NCI-H226 (cell line): ENCODE measurements around the gene MTUS2.

Source experiments
- DNase-seq: peaks from one replicate; pipeline ENCODE4 v3.0.0-alpha.2; 2015

Gene MTUS2

GRCh38 chr13:28820099-28821051, at the start of gene MTUS2:
Gene MTUS2 (plus strand): TSS chr13:28820339.
- no peak for DNase-seq

- DNase-seq, result no peak
Observed at GRCh38 chr13:28778308-28779215, 41.6 kb upstream of the MTUS2 start.

- DNase-seq, result peak; percentile 37
Observed at GRCh38 chr13:28792992-28793391, 27.1 kb upstream of the MTUS2 start.

- no peak for DNase-seq
Observed at GRCh38 chr13:28794396-28794795, 25.7 kb upstream of the MTUS2 start.

GRCh38 chr13:28796938-28797257, 23.2 kb upstream of the MTUS2 start:
- no peak for DNase-seq

GRCh38 chr13:28805193-28805819, 14.8 kb upstream of the MTUS2 start:
- DNase-seq, result no peak

- DNase-seq, result no peak
Observed at GRCh38 chr13:28817204-28817603, 2.9 kb upstream of the MTUS2 start.

GRCh38 chr13:28819046-28819730, 951 bp upstream of the MTUS2 start:
- DNase-seq, result no peak

GRCh38 chr13:28819735-28820098, 422 bp upstream of the MTUS2 start:
- DNase-seq, result no peak

- no peak for DNase-seq
Observed at GRCh38 chr13:28822151-28822550, 2.0 kb downstream of the MTUS2 start.

GRCh38 chr13:28822801-28823200, 2.7 kb downstream of the MTUS2 start:
- DNase-seq, result no peak

GRCh38 chr13:28825379-28825778, 5.2 kb downstream of the MTUS2 start:
- DNase-seq, result no peak

GRCh38 chr13:28826368-28826767, 6.2 kb downstream of the MTUS2 start:
- DNase-seq, result no peak

- DNase-seq, result no peak
Observed at GRCh38 chr13:28830580-28830979, 10.4 kb downstream of the MTUS2 start.

- DNase-seq, result no peak
Observed at GRCh38 chr13:28831117-28831516, 11.0 kb downstream of the MTUS2 start.

GRCh38 chr13:28837111-28837510, 17.0 kb downstream of the MTUS2 start:
- no peak for DNase-seq

- DNase-seq, result no peak
Observed at GRCh38 chr13:28843639-28844038, 23.5 kb downstream of the MTUS2 start.

- DNase-seq, result no peak
Observed at GRCh38 chr13:28849441-28849840, 29.3 kb downstream of the MTUS2 start.

GRCh38 chr13:28850226-28850625, 30.1 kb downstream of the MTUS2 start:
- no peak for DNase-seq

- DNase-seq, result no peak
Observed at GRCh38 chr13:28851422-28851821, 31.3 kb downstream of the MTUS2 start.

GRCh38 chr13:28854657-28855056, 34.5 kb downstream of the MTUS2 start:
- DNase-seq, result no peak

GRCh38 chr13:28856287-28856686, 36.1 kb downstream of the MTUS2 start:
- DNase-seq, result no peak

- no peak for DNase-seq
Observed at GRCh38 chr13:28859069-28859468, 38.9 kb downstream of the MTUS2 start.
